BE2C (cell line): ENCODE results near the gene CYB5B.

Experiments used
- DNase-seq: peaks from one replicate; pipeline ENCODE4 v3.0.0-alpha.2; 2020
- H3K27me3 ChIP-seq: fragments of 250-450 bp; sonication (Bioruptor Pico); 2 replicates; pipeline ENCODE4 v1.5.1; 2020; ENCODE audit warnings: mild to moderate bottlenecking
- H3K36me3 ChIP-seq: fragments of 250-450 bp; sonication (Bioruptor Pico); 2 replicates; pipeline ENCODE4 v1.5.1; 2020; ENCODE audit warnings: mild to moderate bottlenecking
- H3K4me1 ChIP-seq: fragments of 250-450 bp; sonication (Bioruptor Pico); 2 replicates; pipeline ENCODE4 v1.5.1; 2020
- H3K4me3 ChIP-seq: 2 replicates; pipeline ENCODE4 v1.5.1; 2011; ENCODE audit warnings: low read depth, low read length
- H3K9me3 ChIP-seq: fragments of 250-450 bp; sonication (Bioruptor Pico); 2 replicates; pipeline ENCODE4 v1.5.1; 2020
- CTCF ChIP-seq: IDR thresholded peaks from 2 replicates; pipeline ENCODE4 v1.5.1; 2012; ENCODE audit warnings: mild to moderate bottlenecking, low read depth, low read length

The CYB5B gene

GRCh38 chr16:69463876-69464275 is 39.5 kb downstream of the CYB5B start:
- no peak for TF ChIP-seq CTCF
- H3K9me3 ChIP-seq = no peaks in the 10 kb centered on the region
- H3K4me1 ChIP-seq = peaks cover 8% of the 10 kb centered on the region
- H3K4me3 ChIP-seq = no peak overlapping the region
- DNase-seq = no peak
- peaks cover 13% of the 10 kb centered on the region for H3K36me3 ChIP-seq
- no peaks in the 10 kb centered on the region for H3K27me3 ChIP-seq

- peaks cover 8% of the 10 kb centered on the region for H3K4me1 ChIP-seq
- peak; percentile 23 for DNase-seq
- no peaks in the 10 kb centered on the region for H3K9me3 ChIP-seq
- H3K36me3 ChIP-seq = peaks cover 13% of the 10 kb centered on the region
- H3K4me3 ChIP-seq = no peak overlapping the region
- H3K27me3 ChIP-seq = no peaks in the 10 kb centered on the region
- TF ChIP-seq CTCF = peak; percentile 14
Observed at GRCh38 chr16:69465083-69465721, 40.8 kb downstream of the CYB5B start.

DNA sequence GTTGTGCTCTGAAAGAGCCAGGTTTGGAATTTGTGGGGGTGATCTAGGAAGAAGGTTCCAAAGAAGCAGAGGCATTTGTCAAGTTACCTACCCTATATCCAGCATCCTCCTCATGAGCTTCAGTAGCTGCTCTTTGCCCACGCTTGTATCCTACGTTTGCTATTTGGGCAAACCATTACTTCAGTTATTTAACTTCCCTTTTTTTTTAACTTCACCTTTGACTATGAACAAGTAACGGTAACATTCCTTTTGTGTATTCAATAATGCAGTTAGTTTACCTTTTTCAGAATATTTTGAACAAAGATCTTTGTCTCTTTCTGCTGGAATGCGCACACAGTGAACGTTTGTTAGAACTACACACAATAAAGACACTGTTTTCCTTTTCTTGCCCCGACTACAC is 41.5 kb downstream of the CYB5B start:
- Histone ChIP-seq H3K27me3 (no peaks in the 10 kb centered on the region), H3K9me3 (no peaks in the 10 kb centered on the region), H3K36me3 (peaks cover 13% of the 10 kb centered on the region), H3K4me1 (peaks cover 8% of the 10 kb centered on the region), H3K4me3 (no peak overlapping the region)
- TF ChIP-seq CTCF = no peak
- DNase-seq = no peak

- no peak for TF ChIP-seq CTCF
- no peaks in the 10 kb centered on the region for H3K27me3 ChIP-seq
- DNase-seq = no peak
- H3K4me3 ChIP-seq = no peak overlapping the region
- peaks cover 13% of the 10 kb centered on the region for H3K36me3 ChIP-seq
- H3K4me1 ChIP-seq = peaks cover 8% of the 10 kb centered on the region
- H3K9me3 ChIP-seq = no peaks in the 10 kb centered on the region
Observed at GRCh38 chr16:69466547-69466946, 42.1 kb downstream of the CYB5B start.

GRCh38 chr16:69467080-69467479 is 42.7 kb downstream of the CYB5B start:
- peaks cover 8% of the 10 kb centered on the region for H3K4me1 ChIP-seq
- DNase-seq = no peak
- TF ChIP-seq CTCF = no peak

DNA sequence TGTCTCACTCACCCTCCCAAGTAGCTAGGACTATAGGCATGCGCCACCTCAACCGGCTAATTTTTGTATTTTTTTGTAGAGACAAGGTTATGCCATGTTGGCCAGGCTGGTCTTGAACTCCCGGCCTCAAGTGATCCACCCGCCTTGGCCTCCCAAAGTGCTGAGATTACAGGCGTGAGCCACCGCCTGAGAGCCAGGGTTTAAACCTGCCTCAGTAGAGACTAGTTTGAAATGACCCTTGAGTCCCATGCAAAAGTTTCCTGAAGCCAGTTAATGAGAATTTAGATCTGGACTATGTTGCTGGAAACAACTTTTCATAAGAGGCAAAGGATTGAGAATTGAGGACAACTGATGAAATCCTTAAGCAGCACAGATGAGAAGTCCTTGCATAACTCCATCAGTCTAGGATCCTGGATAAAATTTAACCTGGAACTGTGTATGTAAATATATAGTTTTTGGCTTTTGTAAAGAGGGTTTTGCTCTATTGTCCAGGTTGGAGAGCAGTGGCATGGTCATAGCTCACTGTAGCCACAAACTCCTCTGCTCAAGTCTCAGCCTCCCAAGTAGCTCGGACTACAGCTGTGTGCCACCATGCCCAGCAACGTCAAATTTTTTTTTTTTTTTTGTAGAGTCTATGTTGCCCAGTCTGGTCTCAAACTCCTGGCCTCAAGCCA is 43.2 kb downstream of the CYB5B start:
- DNase-seq = no peak
- H3K4me1 ChIP-seq = peaks cover 8% of the 10 kb centered on the region
- no peaks in the 10 kb centered on the region for H3K9me3 ChIP-seq
- no peak overlapping the region for H3K4me3 ChIP-seq
- no peak for TF ChIP-seq CTCF
- peaks cover 9% of the 10 kb centered on the region for H3K36me3 ChIP-seq
- H3K27me3 ChIP-seq = no peaks in the 10 kb centered on the region

More at GRCh38 chr16:69467080-69467479, 42.7 kb downstream of the CYB5B start:
- Histone ChIP-seq H3K9me3 (no peaks in the 10 kb centered on the region), H3K36me3 (peaks cover 13% of the 10 kb centered on the region), H3K4me3 (no peak overlapping the region), H3K27me3 (no peaks in the 10 kb centered on the region)
